SU-DHL-6 (cell line): ENCODE results near the gene MTERF4.

Experiments
- H2AFZ ChIP-seq: fragments of 200-600 bp; sonication (generic); 2 replicates; pipeline ENCODE4 v1.6.1; 2014; ENCODE audit warnings: low read depth, mild to moderate bottlenecking, moderate library complexity, mixed read lengths, antibody characterized with exemption, low read length; ENCODE audit not compliant: severe bottlenecking
- H3F3A ChIP-seq: fragments of 200-600 bp; shearing (Covaris generic); 2 replicates; pipeline ENCODE4 v1.6.0; 2016; ENCODE audit warnings: antibody characterized with exemption, mild to moderate bottlenecking; ENCODE audit not compliant: insufficient read depth
- H3K27ac ChIP-seq: fragments of 200-600 bp; sonication (generic); 2 replicates; pipeline ENCODE4 v1.5.1; 2016; ENCODE audit warnings: low read depth, mild to moderate bottlenecking, low read length, moderate library complexity, mixed read lengths
- H3K27me3 ChIP-seq: fragments of 200-600 bp; sonication (generic), shearing (Covaris generic); 2 replicates; pipeline ENCODE4 v1.6.0; 2014; ENCODE audit warnings: mild to moderate bottlenecking, low read length
- H3K36me3 ChIP-seq: fragments of 200-600 bp; sonication (generic); 2 replicates; pipeline ENCODE4 v1.6.1; 2014; ENCODE audit warnings: mild to moderate bottlenecking, low read length, mixed read lengths
- H3K4me2 ChIP-seq: fragments of 300-600, 200-600 bp; shearing (Covaris generic), sonication (generic); 2 replicates; pipeline ENCODE4 v1.6.0; 2014; ENCODE audit warnings: low read length, low read depth, mild to moderate bottlenecking; ENCODE audit not compliant: poor library complexity, severe bottlenecking
- H3K4me3 ChIP-seq: fragments of 200-600 bp; sonication (generic); 2 replicates; pipeline ENCODE4 v1.5.1; 2014; ENCODE audit warnings: antibody characterized with exemption, low read length, mild to moderate bottlenecking, mixed read lengths; ENCODE audit not compliant: insufficient read depth, poor library complexity, severe bottlenecking
- H3K79me2 ChIP-seq: fragments of 200-600 bp; sonication (generic); 2 replicates; pipeline ENCODE4 v1.6.1; 2014; ENCODE audit warnings: mild to moderate bottlenecking, low read length, moderate library complexity; ENCODE audit not compliant: insufficient read depth
- H3K9ac ChIP-seq: fragments of 200-600 bp; sonication (generic); 2 replicates; pipeline ENCODE4 v1.7.0; 2014; ENCODE audit warnings: mild to moderate bottlenecking, low read length
- H3K9me2 ChIP-seq: fragments of 200-600 bp; sonication (generic); replicated peaks from 2 replicates; pipeline ENCODE4 v1.6.1; 2014; ENCODE audit warnings: low read length; ENCODE audit not compliant: insufficient read depth
- H3K9me3 ChIP-seq: fragments of 200-600 bp; sonication (generic); 2 replicates; pipeline ENCODE4 v1.6.1; 2014; ENCODE audit warnings: low read length, mixed read lengths; ENCODE audit not compliant: insufficient read depth
- H4K20me1 ChIP-seq: fragments of 200-600 bp; sonication (generic); 2 replicates; pipeline ENCODE4 v1.6.1; 2014; ENCODE audit warnings: low read depth, mild to moderate bottlenecking, antibody characterized with exemption, low read length, moderate library complexity, mixed read lengths
- EZH2phosphoT487 ChIP-seq: fragments of 200-600 bp; sonication (generic), shearing (Covaris generic); conservative IDR thresholded peaks from 2 replicates; pipeline ENCODE4 v1.6.1; 2018; ENCODE audit warnings: mild to moderate bottlenecking, antibody characterized with exemption, low read length, moderate library complexity, mixed read lengths
- TF ChIP-seq, protein P1 (sequence below): fragments of 200-600 bp; sonication (generic); IDR thresholded peaks from one replicate; pipeline ENCODE4 v1.5.1; 2017; ENCODE audit warnings: antibody characterized with exemption, mild to moderate bottlenecking, low read length, moderate library complexity; ENCODE audit not compliant: insufficient read depth, poor library complexity, severe bottlenecking

MTERF4 gene

DNA sequence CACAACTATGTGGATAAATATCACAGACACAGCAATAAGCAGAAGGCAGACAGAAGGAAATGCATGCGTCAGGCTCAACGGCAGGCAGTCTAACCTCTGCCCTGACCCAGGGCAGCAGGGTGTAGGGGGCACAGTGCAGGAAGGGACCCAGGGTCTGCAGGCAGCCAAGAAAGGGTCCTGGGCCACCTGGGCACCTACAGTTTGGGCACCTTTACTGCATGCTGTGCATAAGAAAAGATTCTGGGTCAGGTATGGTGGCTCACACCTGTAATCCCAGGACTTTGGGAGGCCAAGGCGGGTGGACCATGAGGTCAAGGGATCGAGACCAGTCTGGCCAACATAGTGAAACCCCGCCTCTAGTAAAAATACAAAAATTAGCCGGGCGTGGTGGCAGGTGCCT is 29.4 kb upstream of the MTERF4 start:
- Histone ChIP-seq H3F3A (no peaks in the 10 kb centered on the region), H4K20me1 (no peaks in the 10 kb centered on the region), H3K79me2 (no peaks in the 10 kb centered on the region), H2AFZ (no peak overlapping the region), H3K27ac (no peak overlapping the region), H3K36me3 (no peaks in the 10 kb centered on the region), H3K9me2 (no peaks in the 10 kb centered on the region), H3K9me3 (no peaks in the 10 kb centered on the region), H3K9ac (no peak overlapping the region), H3K4me2 (no peak overlapping the region), H3K4me3 (no peak overlapping the region), H3K27me3 (no peaks in the 10 kb centered on the region)
- no peak for TF ChIP-seq EZH2phosphoT487
- TF ChIP-seq, protein P1, sequence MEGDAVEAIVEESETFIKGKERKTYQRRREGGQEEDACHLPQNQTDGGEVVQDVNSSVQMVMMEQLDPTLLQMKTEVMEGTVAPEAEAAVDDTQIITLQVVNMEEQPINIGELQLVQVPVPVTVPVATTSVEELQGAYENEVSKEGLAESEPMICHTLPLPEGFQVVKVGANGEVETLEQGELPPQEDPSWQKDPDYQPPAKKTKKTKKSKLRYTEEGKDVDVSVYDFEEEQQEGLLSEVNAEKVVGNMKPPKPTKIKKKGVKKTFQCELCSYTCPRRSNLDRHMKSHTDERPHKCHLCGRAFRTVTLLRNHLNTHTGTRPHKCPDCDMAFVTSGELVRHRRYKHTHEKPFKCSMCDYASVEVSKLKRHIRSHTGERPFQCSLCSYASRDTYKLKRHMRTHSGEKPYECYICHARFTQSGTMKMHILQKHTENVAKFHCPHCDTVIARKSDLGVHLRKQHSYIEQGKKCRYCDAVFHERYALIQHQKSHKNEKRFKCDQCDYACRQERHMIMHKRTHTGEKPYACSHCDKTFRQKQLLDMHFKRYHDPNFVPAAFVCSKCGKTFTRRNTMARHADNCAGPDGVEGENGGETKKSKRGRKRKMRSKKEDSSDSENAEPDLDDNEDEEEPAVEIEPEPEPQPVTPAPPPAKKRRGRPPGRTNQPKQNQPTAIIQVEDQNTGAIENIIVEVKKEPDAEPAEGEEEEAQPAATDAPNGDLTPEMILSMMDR, result no peak

DNA sequence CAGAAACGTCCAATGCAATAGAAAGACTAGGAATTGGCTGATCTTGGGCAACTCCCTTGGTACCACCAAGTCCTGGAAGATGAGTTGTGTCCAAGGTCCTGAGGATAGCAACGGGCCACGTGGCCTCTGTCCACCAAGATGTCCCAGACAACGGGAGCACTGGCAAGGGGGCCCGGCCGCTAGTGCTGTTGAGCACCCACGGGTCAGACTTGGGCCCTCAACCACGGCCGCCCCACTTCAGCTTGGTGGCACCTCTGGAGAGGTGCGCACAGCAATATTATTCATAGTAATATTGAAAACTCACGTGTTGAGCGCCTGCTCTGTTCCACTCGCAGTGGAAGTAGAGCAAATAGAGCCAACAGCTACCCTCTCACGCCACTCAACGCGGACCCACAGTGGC is 28.2 kb upstream of the MTERF4 start:
- Histone ChIP-seq H3F3A (no peaks in the 10 kb centered on the region), H4K20me1 (no peaks in the 10 kb centered on the region), H2AFZ (no peak overlapping the region), H3K79me2 (no peaks in the 10 kb centered on the region), H3K4me2 (no peak overlapping the region), H3K9me2 (no peaks in the 10 kb centered on the region), H3K4me3 (no peak overlapping the region), H3K36me3 (no peaks in the 10 kb centered on the region), H3K9ac (no peak overlapping the region), H3K27me3 (no peaks in the 10 kb centered on the region), H3K9me3 (no peaks in the 10 kb centered on the region), H3K27ac (no peak overlapping the region)
- no peak for TF ChIP-seq EZH2phosphoT487
- TF ChIP-seq, protein P1, result no peak

DNA sequence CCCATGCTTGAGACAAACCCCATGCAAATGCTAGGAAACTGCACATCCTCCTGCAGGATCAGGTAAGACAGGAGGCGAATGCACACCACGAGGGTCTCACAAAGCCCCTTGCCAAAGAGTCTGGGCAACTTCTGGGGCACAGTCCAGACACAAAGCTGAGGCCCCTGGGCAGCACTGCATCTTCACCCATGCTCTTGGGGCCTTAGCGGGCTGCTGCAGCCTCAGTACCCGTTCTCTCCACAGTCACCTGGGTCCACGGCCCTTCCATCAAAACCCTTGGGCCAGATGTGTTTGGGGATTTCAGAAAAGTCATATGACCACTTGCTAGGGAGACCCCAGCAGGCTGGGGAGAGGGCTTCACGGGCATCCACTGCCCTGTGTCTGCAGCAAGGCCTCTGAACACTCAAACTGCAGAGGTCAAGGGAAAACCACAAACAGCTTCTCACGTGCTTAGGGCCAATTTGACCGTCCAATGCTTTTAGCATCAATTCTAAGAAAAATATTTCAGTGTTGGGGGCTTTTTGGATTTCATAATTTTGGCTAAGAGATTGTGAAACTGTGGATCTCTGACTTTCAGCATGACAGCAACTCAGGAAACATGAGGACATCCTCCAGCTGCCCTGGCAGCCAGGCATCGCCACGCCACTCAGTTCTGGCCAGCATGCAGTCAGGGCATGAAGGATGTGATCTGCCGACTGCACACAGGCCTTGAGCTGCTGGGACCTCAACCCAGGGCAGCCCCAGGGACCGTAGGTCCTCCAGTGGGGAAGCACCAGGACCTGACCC is 27.2 kb upstream of the MTERF4 start:
- Histone ChIP-seq H3F3A (no peaks in the 10 kb centered on the region), H3K27ac (no peak overlapping the region), H2AFZ (no peak overlapping the region), H3K9ac (no peak overlapping the region), H3K9me3 (no peaks in the 10 kb centered on the region), H3K4me2 (no peak overlapping the region), H3K27me3 (no peaks in the 10 kb centered on the region), H4K20me1 (no peaks in the 10 kb centered on the region), H3K9me2 (no peaks in the 10 kb centered on the region), H3K79me2 (no peaks in the 10 kb centered on the region), H3K36me3 (no peaks in the 10 kb centered on the region), H3K4me3 (no peak overlapping the region)
- TF ChIP-seq, protein P1, result no peak
- no peak for TF ChIP-seq EZH2phosphoT487
